ENCODE measurements around the gene PAK5.

PAK5 gene

GRCh38 chr20:9615766-9616454, 223.0 kb downstream of the PAK5 start:
- peak; percentile 61 to 72 for DNase-seq

- DNase-seq: no peak
Observed at GRCh38 chr20:9615118-9615517, 223.8 kb downstream of the PAK5 start.

GRCh38 chr20:9613871-9614270, 225.0 kb downstream of the PAK5 start:
- no peak for DNase-seq

- DNase-seq: no peak
Observed at GRCh38 chr20:9611921-9612320, 227.0 kb downstream of the PAK5 start.

- DNase-seq: no peak
Observed at GRCh38 chr20:9610665-9611064, 228.2 kb downstream of the PAK5 start.

GRCh38 chr20:9609887-9610502, 228.9 kb downstream of the PAK5 start:
- peak; percentile 61 to 98 for DNase-seq

GRCh38 chr20:9608639-9609340, 230.1 kb downstream of the PAK5 start:
- DNase-seq: no peak

GRCh38 chr20:9602847-9603183, 236.1 kb downstream of the PAK5 start:
- no peak for DNase-seq

- no peak for DNase-seq
Observed at GRCh38 chr20:9600562-9600961, 238.3 kb downstream of the PAK5 start.

- DNase-seq: no peak
Observed at GRCh38 chr20:9597547-9597946, 241.3 kb downstream of the PAK5 start.

GRCh38 chr20:9595763-9596162, 243.1 kb downstream of the PAK5 start:
- no peak for DNase-seq

GRCh38 chr20:9594284-9594875, 244.5 kb downstream of the PAK5 start:
- DNase-seq: no peak

GRCh38 chr20:9592419-9592818, 246.5 kb downstream of the PAK5 start:
- no peak for DNase-seq

- DNase-seq: no peak
Observed at GRCh38 chr20:9591080-9591479, 247.8 kb downstream of the PAK5 start.

GRCh38 chr20:9590189-9590588, 248.7 kb downstream of the PAK5 start:
- DNase-seq: no peak

- DNase-seq: no peak
Observed at GRCh38 chr20:9588706-9589105, 250.2 kb downstream of the PAK5 start.

GRCh38 chr20:9583151-9583550, 255.7 kb downstream of the PAK5 start:
- no peak for DNase-seq

GRCh38 chr20:9582137-9582536, 256.7 kb downstream of the PAK5 start:
- no peak for DNase-seq

- DNase-seq: peak in 1 of 2 donors; percentile 30
Observed at GRCh38 chr20:9581509-9581908, 257.4 kb downstream of the PAK5 start.

GRCh38 chr20:9578594-9578993, 260.3 kb downstream of the PAK5 start:
- peak; percentile 31 to 49 for DNase-seq

GRCh38 chr20:9577397-9577796, 261.5 kb downstream of the PAK5 start:
- DNase-seq: no peak

- DNase-seq: no peak
Observed at GRCh38 chr20:9576695-9577094, 262.2 kb downstream of the PAK5 start.

GRCh38 chr20:9575836-9576235, 263.0 kb downstream of the PAK5 start:
- no peak for DNase-seq

GRCh38 chr20:9574776-9575175, 264.1 kb downstream of the PAK5 start:
- no peak for DNase-seq
